ENCODE results near the gene GEMIN7. TPM values are rescaled to one million over a fixed set of nuclear protein-coding genes. Genes with fewer than 3 reads are reported as not detected.
A peak's percentile ranks its signal among the peaks of the same experiment; 100 is the strongest.

GEMIN7 gene
- total and polyA plus RNA-seq, 11 donors: 11.4 to 40.8 (median 17.2) TPM

- Histone ChIP-seq H3K4me3 (peak overlapping the region in 9 of 12 donors; percentile 73 to 99 (median 89)), H3K27me3 (no peaks in the 10 kb centered on the region), H3K4me1 (peaks cover 6 to 47% (median 32%) of the 10 kb centered on the region in 12 donors), H3K9me3 (peaks cover 0 to 4% (median 0%) of the 10 kb centered on the region in 12 donors), H3K27ac (peak overlapping the region in 3 of 12 donors; percentile 94 to 97 (median 97)), H3K36me3 (peaks cover 0 to 80% (median 55%) of the 10 kb centered on the region in 9 donors)
- no peak for DNase-seq
- 77 to 87% (median 82%) methylated on average over 19 of the region's 19 CpGs for WGBS, 4 donors
- no peak for TF ChIP-seq CTCF (IDR thresholded peaks at IDR 0.05)
- no peak for TF ChIP-seq POLR2A (IDR thresholded peaks at IDR 0.05)
- intact Hi-C loops (cut with DNase I): loop anchor here in 1 of 10 donors (10.0 kb wide), 1 partner anchor 135 kb away; the partner anchor contains the start of gene APOE
- ATAC-seq: peak in 2 of 4 donors; percentile 8 to 11
Observed at GRCh38 chr19:45040059-45040771, 38.8 kb upstream of the GEMIN7 start.

- peaks cover 0 to 80% (median 59%) of the 10 kb centered on the region in 9 donors for H3K36me3 ChIP-seq
- TF ChIP-seq POLR2A (IDR thresholded peaks at IDR 0.05) (no peak), CTCF (IDR thresholded peaks at IDR 0.05) (no peak)
- no peaks in the 10 kb centered on the region for H3K9me3 ChIP-seq
- intact Hi-C loops (cut with DNase I): loop anchor here in 1 of 10 donors (10.0 kb wide), 1 partner anchor 136 kb away; the partner anchor contains the start of gene APOE
- WGBS, 4 donors: 82 to 87% (median 85%) methylated on average over 6 of the region's 6 CpGs
- DNase-seq (no peak), ATAC-seq (no peak)
- H3K4me3 ChIP-seq: no peak overlapping the region
- H3K27ac ChIP-seq: peak overlapping the region in 1 of 12 donors; percentile 97
- H3K4me1 ChIP-seq: peaks cover 7 to 57% (median 42%) of the 10 kb centered on the region in 12 donors
- H3K27me3 ChIP-seq: no peaks in the 10 kb centered on the region
Observed at GRCh38 chr19:45041125-45041524, 37.9 kb upstream of the GEMIN7 start.

- H3K4me3 ChIP-seq: no peak overlapping the region
- peaks cover 0 to 67% (median 45%) of the 10 kb centered on the region in 12 donors for H3K4me1 ChIP-seq
- TF ChIP-seq CTCF (IDR thresholded peaks at IDR 0.05) (no peak), POLR2A (IDR thresholded peaks at IDR 0.05) (no peak)
- WGBS, 4 donors: 52 to 75% (median 60%) methylated on average over 13 to 14 of the region's 14 CpGs
- H3K36me3 ChIP-seq: peaks cover 0 to 63% (median 48%) of the 10 kb centered on the region in 9 donors
- ATAC-seq (peak; percentile 37 to 70 (median 48)), DNase-seq (no peak)
- H3K27me3 ChIP-seq: no peaks in the 10 kb centered on the region
- H3K9me3 ChIP-seq: no peaks in the 10 kb centered on the region
- H3K27ac ChIP-seq: peak overlapping the region in 8 of 12 donors; percentile 1 to 66 (median 38)
- intact Hi-C loops (cut with DNase I): loop anchor here in 1 of 10 donors (10.0 kb wide), 1 partner anchor 141 kb away; the partner anchor contains the start of gene APOE
Observed at GRCh38 chr19:45045671-45046353, 33.2 kb upstream of the GEMIN7 start.

- H3K36me3 ChIP-seq: peaks cover 0 to 60% (median 43%) of the 10 kb centered on the region in 9 donors
- peaks cover 0 to 61% (median 40%) of the 10 kb centered on the region in 12 donors for H3K4me1 ChIP-seq
- no peaks in the 10 kb centered on the region for H3K9me3 ChIP-seq
- ATAC-seq (peak in 1 of 4 donors; percentile 27), DNase-seq (no peak)
- H3K4me3 ChIP-seq: no peak overlapping the region
- 75 to 78% (median 76%) methylated on average over 7 of the region's 7 CpGs for WGBS, 4 donors
- no peaks in the 10 kb centered on the region for H3K27me3 ChIP-seq
- peak overlapping the region in 6 of 12 donors; percentile 1 to 66 (median 40) for H3K27ac ChIP-seq
- intact Hi-C loops (cut with DNase I): loop anchor here in 1 of 10 donors (10.0 kb wide), 1 partner anchor 142 kb away; the partner anchor contains the start of gene APOE
- TF ChIP-seq POLR2A (IDR thresholded peaks at IDR 0.05): no peak
- TF ChIP-seq CTCF (IDR thresholded peaks at IDR 0.05): no peak
Observed at GRCh38 chr19:45046355-45046754, 32.7 kb upstream of the GEMIN7 start.

Measured in heart left ventricle (tissue), 16 donors.